ENCODE data around the gene SORCS1.

The SORCS1 gene

GRCh38 chr10:106557951-106558733 is 606.4 kb downstream of the SORCS1 start:
- TF ChIP-seq CTCF (IDR thresholded peaks at IDR 0.05; ENCODE audit: low read depth, low read length), result no peak
- in situ Hi-C loops (cut with HindIII; ENCODE audit: low sequenced_read_pairs), result no loop called here
- DNase-seq (ENCODE audit: low read depth, low spot score), result peak; percentile 81

GRCh38 chr10:106557053-106557452 is 607.5 kb downstream of the SORCS1 start:
- in situ Hi-C loops (cut with HindIII; ENCODE audit: low sequenced_read_pairs), result no loop called here
- peak; percentile 60 for DNase-seq (ENCODE audit: low read depth, low spot score)
- no peak overlapping the region for H3K4me3 ChIP-seq (ENCODE audit: low read depth, low read length)
- TF ChIP-seq CTCF (IDR thresholded peaks at IDR 0.05; ENCODE audit: low read depth, low read length), result no peak

More at GRCh38 chr10:106557951-106558733, 606.4 kb downstream of the SORCS1 start:
- no peak overlapping the region for H3K4me3 ChIP-seq (ENCODE audit: low read depth, low read length)

GRCh38 chr10:106555599-106555998 is 608.9 kb downstream of the SORCS1 start:
- in situ Hi-C loops (cut with HindIII; ENCODE audit: low sequenced_read_pairs), result no loop called here
- no peak overlapping the region for H3K4me3 ChIP-seq (ENCODE audit: low read depth, low read length)
- peak; percentile 14 for TF ChIP-seq CTCF (IDR thresholded peaks at IDR 0.05; ENCODE audit: low read depth, low read length)
- no peak for DNase-seq (ENCODE audit: low read depth, low spot score)

GRCh38 chr10:106551501-106552062 is 612.9 kb downstream of the SORCS1 start:
- no peak for TF ChIP-seq CTCF (IDR thresholded peaks at IDR 0.05; ENCODE audit: low read depth, low read length)
- H3K4me3 ChIP-seq (ENCODE audit: low read depth, low read length), result no peak overlapping the region
- DNase-seq (ENCODE audit: low read depth, low spot score), result no peak
- in situ Hi-C loops (cut with HindIII; ENCODE audit: low sequenced_read_pairs), result no loop called here

GRCh38 chr10:106548832-106549231 is 615.7 kb downstream of the SORCS1 start:
- in situ Hi-C loops (cut with HindIII; ENCODE audit: low sequenced_read_pairs), result no loop called here
- TF ChIP-seq CTCF (IDR thresholded peaks at IDR 0.05; ENCODE audit: low read depth, low read length), result no peak
- H3K4me3 ChIP-seq (ENCODE audit: low read depth, low read length), result no peak overlapping the region
- DNase-seq (ENCODE audit: low read depth, low spot score), result no peak

GRCh38 chr10:106547047-106547635 is 617.4 kb downstream of the SORCS1 start:
- H3K4me3 ChIP-seq (ENCODE audit: low read depth, low read length), result no peak overlapping the region
- in situ Hi-C loops (cut with HindIII; ENCODE audit: low sequenced_read_pairs), result no loop called here
- no peak for DNase-seq (ENCODE audit: low read depth, low spot score)
- no peak for TF ChIP-seq CTCF (IDR thresholded peaks at IDR 0.05; ENCODE audit: low read depth, low read length)

All from astrocyte of the spinal cord (primary cell).